Stimulated activated naive CD4-positive, alpha-beta T cell treated with Interleukin-2 at 50 U/mL for 16 hours (primary cell): Measurements from ENCODE around the gene RILP.

ENCODE experiments used
- DNase-seq: peaks from one replicate; lab custom pipeline; 2025; lab: John Stamatoyannopoulos, UW

Gene RILP

GRCh38 chr17:1597861-1598342 lies 51.8 kb downstream of the RILP start:
- DNase-seq, result no peak
